Measurements from ENCODE around the gene CBX4. TPM values are rescaled to one million over a fixed set of nuclear protein-coding genes. Genes with fewer than 3 reads are reported as not detected.

The CBX4 gene
- total RNA-seq, 6 donors from 2014 or later, result 17.0 to 33.3 (median 25.0) TPM

- H3K27me3 ChIP-seq, result no peaks in the 10 kb centered on the region
- no peaks in the 10 kb centered on the region for H3K4me1 ChIP-seq
- H3K9me3 ChIP-seq, result no peaks in the 10 kb centered on the region
- no peak overlapping the region for H3K4me3 ChIP-seq
- ATAC-seq (ENCODE audit: low FRiP score in 2 of 2) (no peak), DNase-seq (no peak)
- TF ChIP-seq CTCF (IDR thresholded peaks at IDR 0.05) (no peak), EP300 (IDR thresholded peaks at IDR 0.05) (no peak), POLR2AphosphoS5 (IDR thresholded peaks at IDR 0.05) (no peak), POLR2A (IDR thresholded peaks at IDR 0.05) (no peak)
- H3K36me3 ChIP-seq, result no peaks in the 10 kb centered on the region
- 82 to 87% methylated on average over 6 of the region's 6 CpGs for WGBS, 2 donors
- no peak overlapping the region for H3K27ac ChIP-seq
These were observed 37.8 kb upstream of the CBX4 start for GRCh38 chr17:79877041-79877440.

- no peaks in the 10 kb centered on the region for H3K36me3 ChIP-seq
- WGBS, 2 donors, result 80 to 88% methylated on average over 4 of the region's 4 CpGs
- no peak for ATAC-seq (ENCODE audit: low FRiP score in 2 of 2)
- H3K4me3 ChIP-seq, result no peak overlapping the region
- H3K27ac ChIP-seq, result no peak overlapping the region
- no peaks in the 10 kb centered on the region for H3K9me3 ChIP-seq
- H3K4me1 ChIP-seq, result no peaks in the 10 kb centered on the region
- no peak for DNase-seq
- TF ChIP-seq CTCF (IDR thresholded peaks at IDR 0.05) (no peak), POLR2A (IDR thresholded peaks at IDR 0.05) (no peak), EP300 (IDR thresholded peaks at IDR 0.05) (no peak), POLR2AphosphoS5 (IDR thresholded peaks at IDR 0.05) (no peak)
- H3K27me3 ChIP-seq, result no peaks in the 10 kb centered on the region
These were observed 36.3 kb upstream of the CBX4 start for GRCh38 chr17:79875511-79875910.

DNA sequence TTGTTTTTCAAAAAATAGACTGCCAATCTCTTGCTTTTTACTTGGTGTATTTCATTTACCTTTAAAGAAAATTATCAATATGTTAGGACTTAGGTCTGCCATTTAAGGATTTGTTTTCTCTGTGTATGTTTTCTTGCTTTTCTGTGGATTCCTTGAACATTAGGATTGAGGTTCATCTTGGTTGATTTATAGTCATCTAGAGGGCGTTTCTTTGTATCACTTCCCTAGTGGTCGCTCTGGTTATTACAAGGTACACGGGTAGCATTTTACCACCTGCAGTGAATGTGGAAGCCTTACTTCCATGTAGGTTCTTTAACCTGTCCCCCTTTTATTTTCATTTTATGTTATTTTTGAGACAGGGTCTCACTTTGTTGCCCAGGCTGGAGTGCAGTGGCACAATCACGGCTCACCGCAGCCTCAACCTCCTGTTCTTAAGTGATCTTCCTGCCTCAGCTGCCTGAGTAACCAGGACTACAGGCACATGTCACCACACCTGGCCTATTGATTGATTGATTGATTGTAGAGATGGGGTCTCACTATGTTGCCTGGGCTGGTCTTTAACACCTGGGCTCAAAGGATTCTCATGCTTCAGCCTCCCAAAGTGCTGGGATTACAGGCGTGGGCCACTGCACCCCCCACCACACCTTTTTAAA, 35.2 kb upstream of the CBX4 start:
- no peak overlapping the region for H3K4me3 ChIP-seq
- H3K27ac ChIP-seq, result no peak overlapping the region
- DNase-seq (no peak), ATAC-seq (ENCODE audit: low FRiP score in 2 of 2) (no peak)
- no peaks in the 10 kb centered on the region for H3K27me3 ChIP-seq
- H3K9me3 ChIP-seq, result no peaks in the 10 kb centered on the region
- 36 to 39% methylated on average over 6 of the region's 6 CpGs for WGBS, 2 donors
- H3K4me1 ChIP-seq, result no peaks in the 10 kb centered on the region
- TF ChIP-seq CTCF (IDR thresholded peaks at IDR 0.05) (peak in 5 of 6 experiments; percentile 25 to 56 (median 51)), EP300 (IDR thresholded peaks at IDR 0.05) (no peak), POLR2A (IDR thresholded peaks at IDR 0.05) (no peak), POLR2AphosphoS5 (IDR thresholded peaks at IDR 0.05) (no peak)
- no peaks in the 10 kb centered on the region for H3K36me3 ChIP-seq

- WGBS, 2 donors, result 93 to 95% methylated on average over 9 of the region's 9 CpGs
- H3K36me3 ChIP-seq, result no peaks in the 10 kb centered on the region
- ATAC-seq (ENCODE audit: low FRiP score in 2 of 2) (no peak), DNase-seq (no peak)
- H3K4me3 ChIP-seq, result no peak overlapping the region
- no peaks in the 10 kb centered on the region for H3K9me3 ChIP-seq
- no peaks in the 10 kb centered on the region for H3K27me3 ChIP-seq
- no peak overlapping the region for H3K27ac ChIP-seq
- H3K4me1 ChIP-seq, result no peaks in the 10 kb centered on the region
- TF ChIP-seq POLR2AphosphoS5 (IDR thresholded peaks at IDR 0.05) (no peak), POLR2A (IDR thresholded peaks at IDR 0.05) (no peak), CTCF (IDR thresholded peaks at IDR 0.05) (no peak)
These were observed 34.3 kb upstream of the CBX4 start for GRCh38 chr17:79873583-79873982.

DNA sequence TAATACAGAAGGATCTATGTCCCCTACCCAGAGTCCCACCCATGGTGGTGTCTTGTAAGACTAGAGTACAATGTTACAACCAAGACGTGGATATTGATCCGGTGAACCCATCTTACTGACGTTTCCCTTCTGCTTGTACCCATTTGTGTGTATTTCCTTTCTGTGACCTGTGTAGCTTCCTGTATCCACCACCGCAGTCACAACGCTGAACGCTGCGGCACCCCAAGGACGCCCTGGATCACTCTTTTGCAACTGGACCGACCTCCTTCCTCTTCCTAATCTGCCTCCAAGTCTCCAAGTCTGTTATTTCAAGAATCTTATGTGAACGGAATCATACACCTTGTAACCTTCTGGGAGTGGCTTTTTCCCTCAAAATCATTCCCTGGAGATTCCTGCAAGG, 33.5 kb upstream of the CBX4 start:
- WGBS, 2 donors, result 59 to 72% methylated on average over 10 of the region's 10 CpGs
- ATAC-seq (ENCODE audit: low FRiP score in 2 of 2), result no peak
- H3K27ac ChIP-seq, result no peak overlapping the region

More for the DNA sequence above, 33.5 kb upstream of the CBX4 start:
- H3K4me1 ChIP-seq, result no peaks in the 10 kb centered on the region
- DNase-seq, result no peak
- no peak for TF ChIP-seq POLR2AphosphoS5 (IDR thresholded peaks at IDR 0.05)
- TF ChIP-seq CTCF (IDR thresholded peaks at IDR 0.05), result no peak
- no peak for TF ChIP-seq EP300 (IDR thresholded peaks at IDR 0.05)
- no peak for TF ChIP-seq POLR2A (IDR thresholded peaks at IDR 0.05)
- H3K36me3 ChIP-seq, result no peaks in the 10 kb centered on the region
- H3K4me3 ChIP-seq, result no peak overlapping the region
- no peaks in the 10 kb centered on the region for H3K27me3 ChIP-seq
- no peaks in the 10 kb centered on the region for H3K9me3 ChIP-seq

Data from upper lobe of left lung (tissue), 6 donors.